ENCODE data around the gene ALX1. TPM values are rescaled to one million over a fixed set of nuclear protein-coding genes. Genes with fewer than 3 reads are reported as not detected.

The ALX1 gene
- polyA plus RNA-seq, 1 experiment: not detected

DNA sequence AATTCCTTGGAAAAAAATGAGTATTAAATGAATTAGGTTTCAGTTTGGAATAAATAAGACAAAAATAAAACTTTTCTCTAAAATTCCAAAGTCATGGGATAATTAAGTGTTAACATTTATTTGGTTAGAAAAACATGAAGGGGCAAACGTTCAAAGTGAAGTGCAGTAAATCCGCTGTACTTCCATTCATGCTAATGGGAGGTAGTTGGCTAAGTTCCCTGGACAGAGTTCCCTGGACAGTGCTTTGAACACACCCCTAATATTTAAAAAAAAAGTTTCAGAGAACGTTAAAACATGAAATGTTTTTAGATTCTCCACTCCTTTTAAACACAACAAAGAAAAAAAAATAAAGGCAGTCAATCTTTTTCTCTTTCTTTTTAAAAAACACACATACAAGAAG, 16.3 kb downstream of the ALX1 start:
- ChIA-PET CTCF (no interaction called here), POLR2A (no interaction called here)
- Histone ChIP-seq H3K9me3 (ENCODE audit: control insufficient read depth, insufficient read depth, low read length) (no peaks in the 10 kb centered on the region), H3K27me3 (ENCODE audit: control insufficient read depth, insufficient read depth, low read length) (no peaks in the 10 kb centered on the region), H3K4me3 (ENCODE audit: low read depth, low read length) (no peak overlapping the region), H3K27ac (ENCODE audit: low read depth, low read length) (no peak overlapping the region)
- TF ChIP-seq, protein P1, sequence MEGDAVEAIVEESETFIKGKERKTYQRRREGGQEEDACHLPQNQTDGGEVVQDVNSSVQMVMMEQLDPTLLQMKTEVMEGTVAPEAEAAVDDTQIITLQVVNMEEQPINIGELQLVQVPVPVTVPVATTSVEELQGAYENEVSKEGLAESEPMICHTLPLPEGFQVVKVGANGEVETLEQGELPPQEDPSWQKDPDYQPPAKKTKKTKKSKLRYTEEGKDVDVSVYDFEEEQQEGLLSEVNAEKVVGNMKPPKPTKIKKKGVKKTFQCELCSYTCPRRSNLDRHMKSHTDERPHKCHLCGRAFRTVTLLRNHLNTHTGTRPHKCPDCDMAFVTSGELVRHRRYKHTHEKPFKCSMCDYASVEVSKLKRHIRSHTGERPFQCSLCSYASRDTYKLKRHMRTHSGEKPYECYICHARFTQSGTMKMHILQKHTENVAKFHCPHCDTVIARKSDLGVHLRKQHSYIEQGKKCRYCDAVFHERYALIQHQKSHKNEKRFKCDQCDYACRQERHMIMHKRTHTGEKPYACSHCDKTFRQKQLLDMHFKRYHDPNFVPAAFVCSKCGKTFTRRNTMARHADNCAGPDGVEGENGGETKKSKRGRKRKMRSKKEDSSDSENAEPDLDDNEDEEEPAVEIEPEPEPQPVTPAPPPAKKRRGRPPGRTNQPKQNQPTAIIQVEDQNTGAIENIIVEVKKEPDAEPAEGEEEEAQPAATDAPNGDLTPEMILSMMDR (IDR thresholded peaks at IDR 0.05; ENCODE audit: low read depth, low read length): no peak
- no peak for DNase-seq (ENCODE audit: low read depth, low spot score)

DNA sequence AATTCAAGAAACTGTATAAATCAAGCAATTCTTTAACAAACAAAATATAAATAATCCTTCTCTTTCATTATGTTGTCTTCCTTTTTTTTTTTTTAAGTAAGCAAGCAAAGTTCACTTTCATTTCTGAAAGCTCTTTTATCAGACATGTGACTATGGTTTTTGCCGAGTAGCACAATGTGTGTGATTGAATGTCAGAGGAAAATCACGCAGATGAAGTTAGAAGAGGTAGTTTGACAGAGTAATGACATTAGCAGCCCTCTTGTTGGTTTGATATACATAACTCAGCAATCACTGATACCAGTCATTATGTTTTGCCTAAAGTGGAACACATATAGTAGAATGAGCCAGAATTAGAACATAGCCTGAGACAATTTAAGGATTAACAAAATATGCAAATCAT, 19.0 kb downstream of the ALX1 start:
- no peaks in the 10 kb centered on the region for H3K9me3 ChIP-seq (ENCODE audit: control insufficient read depth, insufficient read depth, low read length)
- H3K4me3 ChIP-seq (ENCODE audit: low read depth, low read length): no peak overlapping the region
- TF ChIP-seq, protein P1 (IDR thresholded peaks at IDR 0.05; ENCODE audit: low read depth, low read length): no peak
- ChIA-PET CTCF (no interaction called here), POLR2A (no interaction called here)
- no peak overlapping the region for H3K27ac ChIP-seq (ENCODE audit: low read depth, low read length)
- H3K27me3 ChIP-seq (ENCODE audit: control insufficient read depth, insufficient read depth, low read length): no peaks in the 10 kb centered on the region
- DNase-seq (ENCODE audit: low read depth, low spot score): no peak

DNA sequence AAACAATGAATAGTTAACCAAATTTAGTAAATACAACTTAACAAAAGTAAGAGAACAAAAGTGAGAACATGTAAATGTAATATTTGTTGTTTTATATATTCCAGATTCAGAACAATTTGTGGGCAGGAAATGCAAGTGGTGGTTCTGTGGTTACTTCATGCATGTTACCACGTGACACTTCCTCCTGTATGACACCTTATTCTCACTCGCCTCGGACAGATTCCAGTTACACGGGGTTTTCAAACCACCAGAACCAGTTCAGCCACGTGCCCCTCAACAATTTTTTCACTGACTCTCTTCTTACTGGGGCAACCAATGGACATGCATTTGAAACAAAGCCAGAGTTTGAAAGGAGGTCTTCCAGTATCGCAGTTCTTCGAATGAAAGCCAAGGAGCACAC, 21.0 kb downstream of the ALX1 start:
- CTCF ChIA-PET: no interaction called here
- H3K9me3 ChIP-seq (ENCODE audit: control insufficient read depth, insufficient read depth, low read length): no peaks in the 10 kb centered on the region
- no peak for DNase-seq (ENCODE audit: low read depth, low spot score)
- H3K27ac ChIP-seq (ENCODE audit: low read depth, low read length): no peak overlapping the region
- no peak overlapping the region for H3K4me3 ChIP-seq (ENCODE audit: low read depth, low read length)
- POLR2A ChIA-PET: no interaction called here
- H3K27me3 ChIP-seq (ENCODE audit: control insufficient read depth, insufficient read depth, low read length): no peaks in the 10 kb centered on the region
- TF ChIP-seq, protein P1 (IDR thresholded peaks at IDR 0.05; ENCODE audit: low read depth, low read length): no peak

DNA sequence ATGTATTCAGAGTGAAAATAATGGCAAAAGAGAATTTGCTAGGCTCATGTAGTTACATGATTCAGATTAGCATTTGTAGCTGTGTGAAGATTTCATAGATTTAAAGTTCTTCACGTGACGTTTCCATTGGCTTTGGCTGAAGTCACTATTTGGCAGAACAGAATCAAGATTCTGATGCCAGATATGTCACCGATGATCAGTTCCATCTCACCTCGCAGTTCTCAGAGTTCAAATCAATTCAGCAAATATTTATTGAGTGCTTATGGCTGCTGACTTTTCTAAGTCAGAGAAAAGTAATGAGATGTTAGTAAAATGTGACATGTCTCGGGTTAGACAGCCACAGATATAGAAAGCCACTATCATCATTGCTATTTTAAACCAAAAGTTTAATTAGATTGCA, 28.4 kb downstream of the ALX1 start:
- Histone ChIP-seq H3K9me3 (ENCODE audit: control insufficient read depth, insufficient read depth, low read length) (no peaks in the 10 kb centered on the region), H3K27me3 (ENCODE audit: control insufficient read depth, insufficient read depth, low read length) (no peaks in the 10 kb centered on the region), H3K4me3 (ENCODE audit: low read depth, low read length) (no peak overlapping the region), H3K27ac (ENCODE audit: low read depth, low read length) (no peak overlapping the region)
- ChIA-PET CTCF (interaction anchor here (1.3 to 1.4 kb wide), 2 partner anchors 11 to 56 kb away, joined by 4 read pairs; no protein-coding TSS in a partner anchor), POLR2A (no interaction called here)
- TF ChIP-seq, protein P1 (IDR thresholded peaks at IDR 0.05; ENCODE audit: low read depth, low read length): no peak
- DNase-seq (ENCODE audit: low read depth, low spot score): no peak

DNA sequence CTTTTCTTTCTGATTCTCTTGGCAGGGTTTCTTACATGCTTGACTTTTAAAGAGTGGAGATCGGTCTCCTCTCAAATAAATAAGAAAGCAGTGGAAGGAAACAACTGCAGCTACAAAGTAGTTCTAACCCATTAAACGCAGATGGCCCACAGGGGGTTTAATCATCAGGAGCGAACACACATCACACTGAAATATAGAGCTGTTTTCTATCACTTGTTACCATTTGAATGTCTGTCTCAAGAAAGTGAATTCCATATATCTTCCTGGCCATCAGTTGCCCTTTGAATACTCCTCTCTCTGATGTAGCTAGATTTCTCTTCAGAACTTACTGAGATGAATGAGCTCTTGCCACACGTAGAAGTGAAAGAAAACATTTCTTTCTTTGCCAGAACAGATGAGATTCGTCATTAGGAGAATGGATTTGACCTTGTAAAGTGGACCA, 29.1 kb downstream of the ALX1 start:
- ChIA-PET POLR2A (no interaction called here), CTCF (interaction anchor here (1.0 to 2.0 kb wide), 9 partner anchors 12 to 612 kb away, joined by 3 to 8 read pairs (median 5); no protein-coding TSS in a partner anchor)
- Histone ChIP-seq H3K4me3 (ENCODE audit: low read depth, low read length) (no peak overlapping the region), H3K27me3 (ENCODE audit: control insufficient read depth, insufficient read depth, low read length) (no peaks in the 10 kb centered on the region), H3K9me3 (ENCODE audit: control insufficient read depth, insufficient read depth, low read length) (no peaks in the 10 kb centered on the region), H3K27ac (ENCODE audit: low read depth, low read length) (no peak overlapping the region)
- DNase-seq (ENCODE audit: low read depth, low spot score): no peak
- TF ChIP-seq, protein P1 (IDR thresholded peaks at IDR 0.05; ENCODE audit: low read depth, low read length): no peak
